ENCODE measurements around the gene ACTG2.
"Not testable (repeated sequence)": the region's sequence is repeated elsewhere in the genome, so short reads cannot be mapped to it uniquely, and the experiment has no call there.

GRCh38 chr2:73877984-73878383 lies 14.8 kb upstream of the ACTG2 start:
- not testable (repeated sequence) for TF ChIP-seq CTCF (IDR thresholded peaks at IDR 0.05; ENCODE audit: borderline replicate concordance, extremely low read depth, low read length, poor library complexity, severe bottlenecking); EZH2 (IDR thresholded peaks at IDR 0.05; ENCODE audit: borderline replicate concordance, low read depth, low read length, severe bottlenecking)
